K562 (cell line): Measurements from ENCODE around the gene MTF1. TPM values are rescaled to one million over a fixed set of nuclear protein-coding genes. Genes with fewer than 3 reads are reported as not detected.

Source experiments
- ATF4 ChIP-seq: fragments of 450-650 bp; formaldehyde crosslinking; IDR thresholded peaks from 2 replicates; pipeline ENCODE4 v1.4.0; 2022; ENCODE audit warnings: mild to moderate bottlenecking, moderate library complexity
- BHLHE40 ChIP-seq: IDR thresholded peaks from 2 replicates; pipeline ENCODE4 v1.6.1; 2011; ENCODE audit warnings: low read length, improper control_type of control experiment
- BRF1 ChIP-seq: IDR thresholded peaks from 3 replicates; pipeline ENCODE4 v1.6.1; 2011; ENCODE audit warnings: borderline replicate concordance, mild to moderate bottlenecking; ENCODE audit not compliant: insufficient read length; ENCODE audit errors: extremely low read depth
- CBFA2T2 ChIP-seq: fragments of 450-650 bp; conservative IDR thresholded peaks from 2 replicates; pipeline ENCODE4 v1.6.1; 2017; ENCODE audit warnings: mild to moderate bottlenecking
- CREB1 ChIP-seq, 2 experiments: sonication (generic) in 1 of 2; formaldehyde crosslinking in 1 of 2; IDR thresholded peaks; 2 replicates each; pipeline versions ENCODE4 v1.6.1 to v1.8.0; 2012 to 2022; ENCODE audit warnings: inconsistent platforms in 1 of 2, mild to moderate bottlenecking in 1 of 2, missing genetic modification reagents in 1 of 2, moderate library complexity in 1 of 2
- GATAD2B ChIP-seq: fragments of 450-650 bp; IDR thresholded peaks from 2 replicates; pipeline ENCODE4 v1.6.1; 2017; ENCODE audit warnings: mild to moderate bottlenecking, borderline replicate concordance
- GTF2F1 ChIP-seq: IDR thresholded peaks from 2 replicates; pipeline ENCODE4 v1.6.1; 2011; ENCODE audit warnings: low read depth, low read length, improper control_type of control experiment
- KDM5B ChIP-seq: fragments of 200-600 bp; sonication (generic); IDR thresholded peaks from 2 replicates; pipeline ENCODE4 v1.6.1; 2012; ENCODE audit warnings: low read depth, mild to moderate bottlenecking, moderate library complexity, low read length, control low read depth, inconsistent platforms; ENCODE audit not compliant: insufficient replicate concordance
- MBD2 ChIP-seq: sonication (generic); IDR thresholded peaks from 2 replicates; pipeline ENCODE4 v1.6.1; 2016; ENCODE audit warnings: low read depth, borderline replicate concordance
- MTA1 ChIP-seq: fragments of 450-650 bp; IDR thresholded peaks from 2 replicates; pipeline ENCODE4 v1.6.1; 2017; ENCODE audit warnings: borderline replicate concordance
- PCBP1 ChIP-seq: fragments of 200-400 bp; formaldehyde crosslinking; IDR thresholded peaks from 2 replicates; pipeline ENCODE4 v1.6.1; 2018; ENCODE audit warnings: mild to moderate bottlenecking, low read depth, low read length; ENCODE audit not compliant: poor library complexity, severe bottlenecking
- SIX5 ChIP-seq, 2 experiments: IDR thresholded peaks; 2 replicates each; pipeline ENCODE4 v1.6.1; 2011; ENCODE audit warnings: low read length in 2 of 2, borderline replicate concordance in 1 of 2, low read depth in 1 of 2, mild to moderate bottlenecking in 1 of 2, moderate library complexity in 1 of 2; ENCODE audit not compliant: insufficient read depth in 1 of 2
- STAT5B ChIP-seq: fragments of 250-450 bp; sonication (Bioruptor Pico); IDR thresholded peaks from 2 replicates; pipeline ENCODE4 v1.8.0; 2021; ENCODE audit warnings: mild to moderate bottlenecking, inconsistent platforms
- THAP7 ChIP-seq: fragments of 250-450 bp; sonication (Bioruptor Pico); IDR thresholded peaks from 2 replicates; pipeline ENCODE4 v1.5.0; 2021
- ZBTB8A ChIP-seq: fragments of 450-650 bp; IDR thresholded peaks from 2 replicates; pipeline ENCODE4 v1.6.1; 2018; ENCODE audit warnings: mild to moderate bottlenecking, moderate library complexity; ENCODE audit not compliant: partially characterized antibody
- ZNF239 ChIP-seq: fragments of 250-450 bp; sonication (Bioruptor Pico); IDR thresholded peaks from 2 replicates; pipeline ENCODE4 v1.4.0; 2020; ENCODE audit warnings: mild to moderate bottlenecking
- ZNF57 ChIP-seq: fragments of 450-650 bp; formaldehyde crosslinking; IDR thresholded peaks from 2 replicates; pipeline ENCODE4 v1.4.0; 2020; ENCODE audit warnings: mild to moderate bottlenecking, moderate library complexity
- ZNF583 ChIP-seq: fragments of 250-450 bp; sonication (Bioruptor Pico); IDR thresholded peaks from 2 replicates; pipeline ENCODE4 v1.4.0; 2020
- polyA plus RNA-seq, 8 experiments: library from polyadenylated mRNA; depleted of rRNA in 4 of 8; stranded (reverse) in 5 of 8; unstranded in 3 of 8; fragments of >200 nt; fragmentation: Nextera tagmentation in 2 of 8; fragmentation: Illumina TruSeq in 1 of 8; extraction: Ambion mirVana in 2 of 8; extraction: Trizol in 1 of 8; gene quantifications; 2 replicates each; pipeline versions ENCODE4 v1.2.1 to v1.2.3, GENCODE V29; 2011 to 2014; ENCODE audit warnings: inconsistent platforms in 1 of 8, missing spikeins in 1 of 8
- total RNA-seq, 7 experiments: library from RNA; depleted of rRNA in 6 of 7; stranded (reverse); fragments of >200 nt in 6 of 7; fragmentation: Illumina TruSeq in 2 of 7; extraction: Trizol in 2 of 7; gene quantifications; 2 replicates each; pipeline versions ENCODE4 v1.2.1 to v1.2.3, GENCODE V29; 2011 to 2021; ENCODE audit warnings: low replicate concordance in 1 of 7
- TF ChIP-seq, protein P1 (sequence below): sonication (generic); formaldehyde crosslinking; IDR thresholded peaks from 2 replicates; pipeline ENCODE4 v1.8.1; 2023; ENCODE audit warnings: mild to moderate bottlenecking, missing genetic modification reagents
- TF ChIP-seq, protein P2 (sequence below): IDR thresholded peaks from 2 replicates; pipeline ENCODE4 v1.6.1; 2014; ENCODE audit warnings: antibody characterized with exemption

MTF1 gene
- total and polyA plus RNA-seq, 9 of the 15 experiments (the other 6 are each of a cell fraction or from before 2014, with no cell fraction given), result 1.1 to 12.2 (median 4.3) TPM

- peak; percentile 46 for TF ChIP-seq PCBP1
- no peak for TF ChIP-seq CBFA2T2
- TF ChIP-seq STAT5B (CRISPR knock-in tag), result no peak
- 0 out of 2 replicates have a peak, but pooled peaks have one; percentile 66 for TF ChIP-seq THAP7
- TF ChIP-seq MTA1, result no peak
- peak; percentile 94 for TF ChIP-seq KDM5B
- TF ChIP-seq GATAD2B, result peak; percentile 63; the same call in 1 of the 2 replicates
- peak; percentile 70 for TF ChIP-seq MBD2
- TF ChIP-seq BHLHE40, result peak; percentile 12
- TF ChIP-seq ATF4, result 0 out of 2 replicates have a peak, but pooled peaks have one; percentile 45
- TF ChIP-seq, protein P1, sequence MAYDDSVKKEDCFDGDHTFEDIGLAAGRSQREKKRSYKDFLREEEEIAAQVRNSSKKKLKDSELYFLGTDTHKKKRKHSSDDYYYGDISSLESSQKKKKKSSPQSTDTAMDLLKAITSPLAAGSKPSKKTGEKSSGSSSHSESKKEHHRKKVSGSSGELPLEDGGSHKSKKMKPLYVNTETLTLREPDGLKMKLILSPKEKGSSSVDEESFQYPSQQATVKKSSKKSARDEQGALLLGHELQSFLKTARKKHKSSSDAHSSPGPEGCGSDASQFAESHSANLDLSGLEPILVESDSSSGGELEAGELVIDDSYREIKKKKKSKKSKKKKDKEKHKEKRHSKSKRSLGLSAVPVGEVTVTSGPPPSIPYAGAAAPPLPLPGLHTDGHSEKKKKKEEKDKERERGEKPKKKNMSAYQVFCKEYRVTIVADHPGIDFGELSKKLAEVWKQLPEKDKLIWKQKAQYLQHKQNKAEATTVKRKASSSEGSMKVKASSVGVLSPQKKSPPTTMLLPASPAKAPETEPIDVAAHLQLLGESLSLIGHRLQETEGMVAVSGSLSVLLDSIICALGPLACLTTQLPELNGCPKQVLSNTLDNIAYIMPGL, result peak; percentile 87; the same call in 1 of the 2 replicates
- no peak for TF ChIP-seq ZBTB8A
- TF ChIP-seq, protein P2, sequence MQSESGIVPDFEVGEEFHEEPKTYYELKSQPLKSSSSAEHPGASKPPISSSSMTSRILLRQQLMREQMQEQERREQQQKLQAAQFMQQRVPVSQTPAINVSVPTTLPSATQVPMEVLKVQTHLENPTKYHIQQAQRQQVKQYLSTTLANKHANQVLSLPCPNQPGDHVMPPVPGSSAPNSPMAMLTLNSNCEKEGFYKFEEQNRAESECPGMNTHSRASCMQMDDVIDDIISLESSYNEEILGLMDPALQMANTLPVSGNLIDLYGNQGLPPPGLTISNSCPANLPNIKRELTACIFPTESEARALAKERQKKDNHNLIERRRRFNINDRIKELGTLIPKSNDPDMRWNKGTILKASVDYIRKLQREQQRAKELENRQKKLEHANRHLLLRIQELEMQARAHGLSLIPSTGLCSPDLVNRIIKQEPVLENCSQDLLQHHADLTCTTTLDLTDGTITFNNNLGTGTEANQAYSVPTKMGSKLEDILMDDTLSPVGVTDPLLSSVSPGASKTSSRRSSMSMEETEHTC, result no peak
- TF ChIP-seq CREB1 (IDR thresholded peaks at IDR 0.05), result peak; percentile 94
- TF ChIP-seq CREB1 (CRISPR knock-in tag; IDR thresholded peaks at IDR 0.05), result peak; percentile 98
- no peak for TF ChIP-seq ZNF583 (CRISPR knock-in tag)
- no peak for TF ChIP-seq SIX5 (IDR thresholded peaks at IDR 0.05; ENCODE audit: borderline replicate concordance in 1 of 2, insufficient read depth in 1 of 2, low read depth in 1 of 2, low read length in 2 of 2)
- TF ChIP-seq GTF2F1, result no peak; the same call in 1 of the 2 replicates
- no peak for TF ChIP-seq ZNF57 (CRISPR knock-in tag)
- no peak for TF ChIP-seq ZNF239 (CRISPR knock-in tag)
- TF ChIP-seq BRF1, result no peak
Measured at GRCh38 chr1:37859507-37860345, at the start of gene MTF1 (continued).
